GM23248 (cell line): Measurements from ENCODE around the gene KIF17.

Source experiments
- EZH2 ChIP-seq: fragments of 200-600 bp; sonication (generic); IDR thresholded peaks from 2 replicates; pipeline ENCODE4 v1.6.1; 2018; ENCODE audit warnings: antibody characterized with exemption, mild to moderate bottlenecking; ENCODE audit not compliant: insufficient read depth, poor library complexity, severe bottlenecking
- EZH2phosphoT487 ChIP-seq: fragments of 200-600 bp; sonication (generic); IDR thresholded peaks from 2 replicates; pipeline ENCODE4 v1.6.1; 2018; ENCODE audit warnings: antibody characterized with exemption, moderate library complexity, mild to moderate bottlenecking, low read depth; ENCODE audit not compliant: insufficient read depth

DNA sequence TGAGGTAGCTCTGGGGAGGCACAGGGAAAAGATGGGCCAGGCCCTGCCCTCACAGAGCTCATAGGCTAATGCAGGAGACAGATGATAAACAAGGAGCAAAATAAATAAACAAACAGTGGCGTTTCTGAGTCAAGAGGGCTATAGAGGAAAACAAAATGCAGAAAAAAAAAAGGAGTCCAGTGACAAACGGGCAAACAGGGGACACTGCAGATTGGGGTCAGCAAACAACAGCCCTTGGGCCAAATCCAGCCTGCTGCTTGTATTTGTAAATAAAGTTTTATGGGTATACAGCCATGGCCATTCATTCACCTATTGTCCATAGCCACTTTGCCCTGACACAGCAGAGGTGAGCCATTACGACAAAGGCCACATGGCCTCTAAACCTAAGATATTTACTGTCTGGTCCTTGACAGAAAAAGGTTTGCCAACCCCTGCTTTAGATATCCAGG is 103.7 kb downstream of the KIF17 start:
- TF ChIP-seq EZH2phosphoT487 (no peak), EZH2 (no peak)
